IMR-90 (cell line): Measurements from ENCODE around the gene ST8SIA6. TPM values are rescaled to one million over a fixed set of nuclear protein-coding genes. Genes with fewer than 3 reads are reported as not detected.

ENCODE experiments used
- ATAC-seq: fragments of 200-7000 bp; cut with Tn5 transposase; 2 replicates; pipeline ENCODE4 v1.9.1; 2020; ENCODE audit warnings: low read depth, mild to moderate bottlenecking, moderate library complexity
- BruUV-seq: library from RNA; stranded (reverse); fragments of 400-500 nt; replicated peaks from 2 replicates; lab custom pipeline; 2021; lab: Mats Ljungman, UMichigan
- CTCF ChIA-PET: fragments of 300-600 bp; formaldehyde crosslinking; extraction: SDS; loops from one replicate; lab custom pipeline; 2021; ENCODE audit warnings: antibody characterized with exemption; lab: Yijun Ruan, JAX
- POLR2A ChIA-PET: fragments of 300-600 bp; sonication (Branson Sonifier 250); formaldehyde crosslinking; loops from one replicate; lab custom pipeline; 2022; ENCODE audit warnings: antibody characterized with exemption; ENCODE audit not compliant: unreplicated experiment; lab: Charles Lee
- DNase-seq: peaks from one replicate; pipeline ENCODE4 v3.0.0; 2013
- H2AFZ ChIP-seq: replicated peaks from 2 replicates; pipeline ENCODE3; 2013; ENCODE audit warnings: low read length, mild to moderate bottlenecking; ENCODE audit not compliant: poor library complexity
- H2AK5ac ChIP-seq: 2 replicates; pipeline ENCODE4 v1.6.1; 2013; ENCODE audit warnings: low read depth, low read length, inconsistent platforms
- H2AK9ac ChIP-seq: replicated peaks from 2 replicates; pipeline ENCODE3; 2013; ENCODE audit warnings: mild to moderate bottlenecking, low read depth, low read length, moderate library complexity; ENCODE audit not compliant: poor library complexity
- H2BK120ac ChIP-seq: 2 replicates; pipeline ENCODE4 v1.6.1; 2013; ENCODE audit warnings: low read depth, low read length, inconsistent platforms
- H2BK15ac ChIP-seq: 3 replicates; pipeline ENCODE4 v1.6.1; 2013; ENCODE audit warnings: low read depth, low read length, inconsistent platforms
- H2BK20ac ChIP-seq: 2 replicates; pipeline ENCODE4 v1.6.1; 2013; ENCODE audit warnings: low read depth, mild to moderate bottlenecking, inconsistent platforms, low read length, moderate library complexity
- H2BK5ac ChIP-seq: 2 replicates; pipeline ENCODE4 v1.6.1; 2013; ENCODE audit warnings: mild to moderate bottlenecking, low read depth, low read length, inconsistent platforms; ENCODE audit not compliant: poor library complexity, severe bottlenecking
- H3K14ac ChIP-seq: replicated peaks from 2 replicates; pipeline ENCODE4 v1.6.1; 2013; ENCODE audit warnings: low read depth, low read length, inconsistent platforms
- H3K18ac ChIP-seq: 2 replicates; pipeline ENCODE4 v1.6.1; 2013; ENCODE audit warnings: low read depth, low read length, control low read depth
- H3K23ac ChIP-seq: 2 replicates; pipeline ENCODE4 v1.6.1; 2013; ENCODE audit warnings: low read depth, low read length, inconsistent platforms
- H3K27ac ChIP-seq: 2 replicates; pipeline ENCODE4 v1.5.1; 2013; ENCODE audit warnings: mild to moderate bottlenecking, control low read depth, low read length; ENCODE audit not compliant: insufficient read depth
- H3K27me3 ChIP-seq: 2 replicates; pipeline ENCODE4 v1.6.1; 2013; ENCODE audit warnings: low read length; ENCODE audit not compliant: control insufficient read depth, insufficient read depth
- H3K36me3 ChIP-seq: 2 replicates; pipeline ENCODE4 v1.6.1; 2013; ENCODE audit warnings: low read length, mixed read lengths; ENCODE audit not compliant: control insufficient read depth, insufficient read depth
- H3K4ac ChIP-seq: 2 replicates; pipeline ENCODE4 v1.6.1; 2013; ENCODE audit warnings: low read depth, low read length, inconsistent platforms
- H3K4me1 ChIP-seq: 2 replicates; pipeline ENCODE4 v1.6.1; 2013; ENCODE audit warnings: low read length, mixed read lengths; ENCODE audit not compliant: control insufficient read depth, insufficient read depth
- H3K4me2 ChIP-seq: 2 replicates; pipeline ENCODE4 v1.6.1; 2013; ENCODE audit warnings: low read depth, mild to moderate bottlenecking, control low read depth, low read length, moderate library complexity
- H3K4me3 ChIP-seq: 2 replicates; pipeline ENCODE4 v1.5.1; 2013; ENCODE audit warnings: low read depth, mild to moderate bottlenecking, control low read depth, low read length, moderate library complexity; ENCODE audit not compliant: insufficient read depth
- H3K56ac ChIP-seq: 2 replicates; pipeline ENCODE4 v1.6.1; 2013; ENCODE audit warnings: low read length, inconsistent platforms; ENCODE audit not compliant: insufficient read depth; ENCODE audit errors: extremely low read depth
- H3K79me1 ChIP-seq, 2 experiments: 2 replicates each; pipeline ENCODE4 v1.6.1; 2013; ENCODE audit warnings: low read length in 2 of 2, inconsistent platforms in 1 of 2, low read depth in 1 of 2
- H3K9ac ChIP-seq: 2 replicates; pipeline ENCODE4 v1.6.1; 2013; ENCODE audit warnings: low read depth, low read length, control low read depth
- H3K9me1 ChIP-seq: 2 replicates; pipeline ENCODE4 v1.6.1; 2013; ENCODE audit warnings: low read length, inconsistent platforms; ENCODE audit not compliant: insufficient read depth
- H3K9me3 ChIP-seq: 2 replicates; pipeline ENCODE4 v1.6.1; 2013; ENCODE audit warnings: low read length; ENCODE audit not compliant: control insufficient read depth, insufficient read depth
- H4K20me1 ChIP-seq: 2 replicates; pipeline ENCODE4 v1.6.1; 2013; ENCODE audit warnings: low read length, inconsistent platforms; ENCODE audit not compliant: insufficient read depth
- H4K5ac ChIP-seq: 2 replicates; pipeline ENCODE4 v1.6.1; 2013; ENCODE audit warnings: mild to moderate bottlenecking, low read depth, low read length, control low read depth
- H4K8ac ChIP-seq, 2 experiments: 2 replicates each; pipeline ENCODE4 v1.6.1; 2013; ENCODE audit warnings: low read depth in 2 of 2, low read length in 2 of 2, control low read depth in 1 of 2, inconsistent platforms in 1 of 2
- H4K91ac ChIP-seq: 2 replicates; pipeline ENCODE4 v1.6.1; 2013; ENCODE audit warnings: low read depth, low read length, inconsistent platforms; ENCODE audit not compliant: insufficient read depth
- BHLHE40 ChIP-seq: fragments of 150-350 bp; IDR thresholded peaks from 2 replicates; pipeline ENCODE4 v1.6.1; 2016; ENCODE audit warnings: mild to moderate bottlenecking, low read depth, low read length
- CEBPB ChIP-seq: IDR thresholded peaks from 2 replicates; pipeline ENCODE4 v1.6.1; 2012; ENCODE audit warnings: low read depth, low read length, improper control_type of control experiment
- CHD1 ChIP-seq: IDR thresholded peaks from 2 replicates; pipeline ENCODE4 v1.6.1; 2012; ENCODE audit warnings: low read depth, low read length, improper control_type of control experiment
- FOS ChIP-seq: fragments of 150-350 bp; IDR thresholded peaks from 2 replicates; pipeline ENCODE4 v1.6.1; 2016; ENCODE audit warnings: low read depth, low read length
- MAFK ChIP-seq: IDR thresholded peaks from 2 replicates; pipeline ENCODE4 v1.6.1; 2012; ENCODE audit warnings: low read depth, low read length, improper control_type of control experiment
- MAZ ChIP-seq: IDR thresholded peaks from 2 replicates; pipeline ENCODE4 v1.6.1; 2012; ENCODE audit warnings: low read depth, mild to moderate bottlenecking, low read length, improper control_type of control experiment, moderate library complexity, borderline replicate concordance
- MXI1 ChIP-seq: IDR thresholded peaks from 2 replicates; pipeline ENCODE4 v1.6.1; 2012; ENCODE audit warnings: low read depth, mild to moderate bottlenecking, low read length, moderate library complexity, borderline replicate concordance
- NFE2L2 ChIP-seq: fragments of 150-350 bp; IDR thresholded peaks from 2 replicates; pipeline ENCODE4 v1.6.1; 2016; ENCODE audit warnings: low read depth, mild to moderate bottlenecking, low read length
- POLR2A ChIP-seq: IDR thresholded peaks from 2 replicates; pipeline ENCODE4 v1.6.1; 2012; ENCODE audit warnings: mild to moderate bottlenecking, low read depth, low read length
- RAD21 ChIP-seq: IDR thresholded peaks from 2 replicates; pipeline ENCODE4 v1.6.1; 2012; ENCODE audit warnings: low read length, improper control_type of control experiment
- RCOR1 ChIP-seq: IDR thresholded peaks from 2 replicates; pipeline ENCODE4 v1.6.1; 2012; ENCODE audit warnings: mild to moderate bottlenecking, low read length, improper control_type of control experiment; ENCODE audit not compliant: insufficient replicate concordance
- SMC3 ChIP-seq: fragments of 150-350 bp; IDR thresholded peaks from 2 replicates; pipeline ENCODE4 v1.6.1; 2016; ENCODE audit warnings: low read depth, mild to moderate bottlenecking, antibody characterized with exemption, low read length, moderate library complexity
- WGBS, 2 experiments: methylation state at CpG; one replicate each; pipeline versions ENCODE4 v1.1.5 to v1.1.7; 2013; ENCODE audit warnings: missing lambda C conversion rate in 2 of 2; ENCODE audit not compliant: insufficient read length in 1 of 2; ENCODE audit errors: extremely low coverage in 2 of 2; 5-methylcytosine and 5-hydroxymethylcytosine counted together
- dilution Hi-C: fragments of 300-500 bp; cut with HindIII; formaldehyde crosslinking; loops from one replicate; pipeline ENCODE4 v1.14.3; 2018; ENCODE audit warnings: low sequenced_read_pairs; ENCODE audit not compliant: unreplicated experiment
- in situ Hi-C: fragments of 300-500 bp; cut with MboI; formaldehyde crosslinking; loops from 3 replicates; pipeline ENCODE4 v1.14.3; 2019; ENCODE audit warnings: low sequenced_read_pairs, inconsistent platforms, mixed read lengths
- intact Hi-C: fragments of 100-400 bp; cut with micrococcal nuclease; formaldehyde crosslinking; loops from 2 replicates; pipeline ENCODE4 v1.10.0; 2022
- polyA plus RNA-seq, 3 experiments: library from polyadenylated mRNA; depleted of rRNA; stranded (reverse); fragments of >200 nt; gene quantifications; 2 replicates each; pipeline ENCODE4 v1.2.3, GENCODE V29; 2012; ENCODE audit warnings: low replicate concordance in 1 of 3
- total RNA-seq: library from RNA; depleted of rRNA; stranded (reverse); fragments of >200 nt; gene quantifications from 2 replicates; pipeline ENCODE4 v1.2.3, GENCODE V29; 2012
- TF ChIP-seq, protein P1 (sequence below): fragments of 150-350 bp; IDR thresholded peaks from 2 replicates; pipeline ENCODE4 v1.6.1; 2016; ENCODE audit warnings: low read depth, mild to moderate bottlenecking, low read length, moderate library complexity, borderline replicate concordance
- TF ChIP-seq, protein P2 (sequence below): fragments of 150-350 bp; IDR thresholded peaks from 2 replicates; pipeline ENCODE4 v1.6.1; 2017; ENCODE audit warnings: mild to moderate bottlenecking, antibody characterized with exemption, low read length, low read depth
- TF ChIP-seq, protein P3 (sequence below): conservative IDR thresholded peaks from 2 replicates; pipeline ENCODE4 v1.5.1; 2012; ENCODE audit warnings: mild to moderate bottlenecking, low read depth, low read length, improper control_type of control experiment

Gene ST8SIA6
- total and polyA plus RNA-seq, 2 of the 4 experiments (the other 2 are of a cell fraction) = 0.10 to 0.18 TPM

DNA sequence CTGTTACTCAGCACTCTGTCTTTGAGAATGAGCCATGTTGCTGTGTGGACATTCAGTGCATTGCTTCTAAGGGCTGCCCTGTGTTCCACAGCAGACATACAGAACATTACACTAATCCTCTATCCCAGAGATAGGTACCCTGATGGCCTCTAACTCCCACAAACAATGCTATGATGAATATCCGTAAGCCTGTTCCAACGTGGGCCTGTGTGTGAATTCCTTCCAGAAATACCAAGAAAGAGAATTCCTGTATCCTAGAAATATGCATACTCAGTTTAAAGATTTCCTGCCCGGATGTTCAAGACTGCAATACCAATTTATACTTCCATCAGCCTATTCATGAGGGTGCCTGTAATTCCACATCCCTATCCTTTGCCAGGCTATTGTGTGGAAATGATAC is 21.3 kb upstream of the ST8SIA6 start:
- in situ Hi-C loops = no loop called here
- Histone ChIP-seq H4K20me1 (no peaks in the 10 kb centered on the region), H3K27me3 (no peaks in the 10 kb centered on the region), H4K8ac (no peak overlapping the region), H3K4ac (no peak overlapping the region), H3K79me1 (no peaks in the 10 kb centered on the region), H4K91ac (no peak overlapping the region), H4K5ac (no peak overlapping the region), H3K9ac (no peak overlapping the region), H2AK5ac (no peak overlapping the region), H2AFZ (no peak overlapping the region), H2AK9ac (no peak overlapping the region), H3K36me3 (no peaks in the 10 kb centered on the region), H3K4me2 (no peak overlapping the region), H3K9me3 (no peaks in the 10 kb centered on the region), H2BK5ac (no peak overlapping the region), H2BK20ac (no peak overlapping the region), H2BK15ac (no peak overlapping the region), H3K4me1 (0 out of 2 replicates have a peak, but pooled peaks cover 3% of the 10 kb centered on the region), H3K23ac (no peak overlapping the region), H3K4me3 (no peak overlapping the region), H3K9me1 (no peaks in the 10 kb centered on the region), H2BK120ac (no peak overlapping the region; the same call in 1 of the 2 replicates), H3K56ac (no peak overlapping the region), H3K18ac (no peak overlapping the region), H3K14ac (no peak overlapping the region), H3K27ac (no peak overlapping the region)
- CTCF ChIA-PET = no interaction called here
- WGBS, 2 experiments = 76% methylated on average over 2 of the region's 3 CpGs; no CpG with 5 or more reads in 1 of the 2 experiments
- intact Hi-C loops = loop anchor here (5.0 kb wide), 1 partner anchor 957 kb away; no protein-coding TSS in a partner anchor
- POLR2A ChIA-PET = no interaction called here
- DNase-seq (no peak), ATAC-seq (no peak)
- no TSS peak for BruUV-seq
- no peak for TF ChIP-seq MAZ
- no peak for TF ChIP-seq BHLHE40
- TF ChIP-seq, protein P1, sequence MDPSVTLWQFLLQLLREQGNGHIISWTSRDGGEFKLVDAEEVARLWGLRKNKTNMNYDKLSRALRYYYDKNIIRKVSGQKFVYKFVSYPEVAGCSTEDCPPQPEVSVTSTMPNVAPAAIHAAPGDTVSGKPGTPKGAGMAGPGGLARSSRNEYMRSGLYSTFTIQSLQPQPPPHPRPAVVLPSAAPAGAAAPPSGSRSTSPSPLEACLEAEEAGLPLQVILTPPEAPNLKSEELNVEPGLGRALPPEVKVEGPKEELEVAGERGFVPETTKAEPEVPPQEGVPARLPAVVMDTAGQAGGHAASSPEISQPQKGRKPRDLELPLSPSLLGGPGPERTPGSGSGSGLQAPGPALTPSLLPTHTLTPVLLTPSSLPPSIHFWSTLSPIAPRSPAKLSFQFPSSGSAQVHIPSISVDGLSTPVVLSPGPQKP = no peak
- TF ChIP-seq, protein P2, sequence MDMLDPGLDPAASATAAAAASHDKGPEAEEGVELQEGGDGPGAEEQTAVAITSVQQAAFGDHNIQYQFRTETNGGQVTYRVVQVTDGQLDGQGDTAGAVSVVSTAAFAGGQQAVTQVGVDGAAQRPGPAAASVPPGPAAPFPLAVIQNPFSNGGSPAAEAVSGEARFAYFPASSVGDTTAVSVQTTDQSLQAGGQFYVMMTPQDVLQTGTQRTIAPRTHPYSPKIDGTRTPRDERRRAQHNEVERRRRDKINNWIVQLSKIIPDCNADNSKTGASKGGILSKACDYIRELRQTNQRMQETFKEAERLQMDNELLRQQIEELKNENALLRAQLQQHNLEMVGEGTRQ = no peak
- TF ChIP-seq NFE2L2 = no peak
- no peak for TF ChIP-seq CEBPB
- no peak for TF ChIP-seq POLR2A
- no peak for TF ChIP-seq RAD21
- TF ChIP-seq MAFK = no peak
- no peak for TF ChIP-seq RCOR1
- TF ChIP-seq, protein P3, sequence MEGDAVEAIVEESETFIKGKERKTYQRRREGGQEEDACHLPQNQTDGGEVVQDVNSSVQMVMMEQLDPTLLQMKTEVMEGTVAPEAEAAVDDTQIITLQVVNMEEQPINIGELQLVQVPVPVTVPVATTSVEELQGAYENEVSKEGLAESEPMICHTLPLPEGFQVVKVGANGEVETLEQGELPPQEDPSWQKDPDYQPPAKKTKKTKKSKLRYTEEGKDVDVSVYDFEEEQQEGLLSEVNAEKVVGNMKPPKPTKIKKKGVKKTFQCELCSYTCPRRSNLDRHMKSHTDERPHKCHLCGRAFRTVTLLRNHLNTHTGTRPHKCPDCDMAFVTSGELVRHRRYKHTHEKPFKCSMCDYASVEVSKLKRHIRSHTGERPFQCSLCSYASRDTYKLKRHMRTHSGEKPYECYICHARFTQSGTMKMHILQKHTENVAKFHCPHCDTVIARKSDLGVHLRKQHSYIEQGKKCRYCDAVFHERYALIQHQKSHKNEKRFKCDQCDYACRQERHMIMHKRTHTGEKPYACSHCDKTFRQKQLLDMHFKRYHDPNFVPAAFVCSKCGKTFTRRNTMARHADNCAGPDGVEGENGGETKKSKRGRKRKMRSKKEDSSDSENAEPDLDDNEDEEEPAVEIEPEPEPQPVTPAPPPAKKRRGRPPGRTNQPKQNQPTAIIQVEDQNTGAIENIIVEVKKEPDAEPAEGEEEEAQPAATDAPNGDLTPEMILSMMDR = no peak
- no peak for TF ChIP-seq FOS
- TF ChIP-seq MXI1 = no peak
- no peak for TF ChIP-seq CHD1
- no peak for TF ChIP-seq SMC3
- dilution Hi-C loops = no loop called here
